ENCODE measurements around the gene ANKH.

The ANKH gene

GRCh38 chr5:14727428-14727865, 144.1 kb downstream of the ANKH start:
- no CpG with 5 or more reads among the region's 7 CpGs for WGBS (ENCODE audit: extremely low coverage, insufficient coverage, insufficient read length)
- no peak overlapping the region for H3K23ac ChIP-seq (ENCODE audit: low read length)

GRCh38 chr5:14726066-14726838, 145.3 kb downstream of the ANKH start:
- Histone ChIP-seq H2BK120ac (ENCODE audit: insufficient read depth, low read length, poor library complexity) (no peak overlapping the region), H3K27me3 (ENCODE audit: insufficient read depth, low read length) (no peaks in the 10 kb centered on the region), H3K79me1 (ENCODE audit: low read length) (peaks cover 6% of the 10 kb centered on the region), H4K91ac (ENCODE audit: low read depth, low read length) (peak overlapping the region; percentile 20), H3K14ac (ENCODE audit: low read length) (peak overlapping the region; percentile 37), H2AFZ (ENCODE audit: insufficient read depth, low read length, poor library complexity) (no peak overlapping the region), H3K4me1 (ENCODE audit: control insufficient read depth in 1 of 2, insufficient read depth in 2 of 2, low read length in 2 of 2) (peaks cover 16 to 20% of the 10 kb centered on the region in 2 experiments), H3K18ac (ENCODE audit: low read length) (no peak overlapping the region), H3K4ac (ENCODE audit: low read depth, low read length) (no peak overlapping the region), H3K9me3 (ENCODE audit: insufficient read depth, low read depth, low read length) (no peaks in the 10 kb centered on the region), H4K8ac (ENCODE audit: low read depth, low read length) (no peak overlapping the region), H3K9ac (ENCODE audit: low read length) (no peak overlapping the region), H2BK12ac (ENCODE audit: low read length) (peak overlapping the region; percentile 46), H3K27ac (ENCODE audit: low read depth, low read length) (no peak overlapping the region), H3K4me3 (ENCODE audit: low read depth, low read length) (no peak overlapping the region), H3K36me3 (ENCODE audit: control insufficient read depth in 1 of 2, insufficient read depth in 2 of 2, low read length in 2 of 2) (peaks cover 0 to 4% of the 10 kb centered on the region in 2 experiments), H2BK5ac (ENCODE audit: low read depth, low read length, poor library complexity) (no peak overlapping the region), H4K12ac (ENCODE audit: low read depth, low read length) (no peak overlapping the region), H3K4me2 (ENCODE audit: low read length) (peak overlapping the region; percentile 26), H2AK5ac (ENCODE audit: low read length) (no peak overlapping the region), H3K23ac (ENCODE audit: low read length) (no peak overlapping the region), H3K79me2 (ENCODE audit: control insufficient read depth, insufficient read depth, low read length, poor library complexity) (no peaks in the 10 kb centered on the region)
- peak; percentile 83 to 92 for DNase-seq
- WGBS (ENCODE audit: extremely low coverage, insufficient coverage, insufficient read length) = no CpG with 5 or more reads among the region's 14 CpGs

More at GRCh38 chr5:14727428-14727865, 144.1 kb downstream of the ANKH start:
- Histone ChIP-seq H4K12ac (ENCODE audit: low read depth, low read length) (no peak overlapping the region), H3K14ac (ENCODE audit: low read length) (no peak overlapping the region), H3K79me1 (ENCODE audit: low read length) (peaks cover 6% of the 10 kb centered on the region), H2BK5ac (ENCODE audit: low read depth, low read length, poor library complexity) (no peak overlapping the region), H2BK120ac (ENCODE audit: insufficient read depth, low read length, poor library complexity) (no peak overlapping the region), H2AFZ (ENCODE audit: insufficient read depth, low read length, poor library complexity) (no peak overlapping the region), H3K36me3 (ENCODE audit: control insufficient read depth in 1 of 2, insufficient read depth in 2 of 2, low read length in 2 of 2) (peaks cover 0 to 4% of the 10 kb centered on the region in 2 experiments), H3K4ac (ENCODE audit: low read depth, low read length) (no peak overlapping the region), H3K18ac (ENCODE audit: low read length) (no peak overlapping the region), H4K8ac (ENCODE audit: low read depth, low read length) (no peak overlapping the region), H3K9ac (ENCODE audit: low read length) (no peak overlapping the region), H2AK5ac (ENCODE audit: low read length) (no peak overlapping the region), H3K79me2 (ENCODE audit: control insufficient read depth, insufficient read depth, low read length, poor library complexity) (no peaks in the 10 kb centered on the region), H4K91ac (ENCODE audit: low read depth, low read length) (no peak overlapping the region), H3K4me3 (ENCODE audit: low read depth, low read length) (no peak overlapping the region), H3K9me3 (ENCODE audit: insufficient read depth, low read depth, low read length) (no peaks in the 10 kb centered on the region), H3K27me3 (ENCODE audit: insufficient read depth, low read length) (no peaks in the 10 kb centered on the region), H3K4me2 (ENCODE audit: low read length) (no peak overlapping the region), H3K4me1 (ENCODE audit: control insufficient read depth in 1 of 2, insufficient read depth in 2 of 2, low read length in 2 of 2) (peaks cover 16 to 20% of the 10 kb centered on the region in 2 experiments), H2BK12ac (ENCODE audit: low read length) (no peak overlapping the region), H3K27ac (ENCODE audit: low read depth, low read length) (no peak overlapping the region)
- DNase-seq = peak; percentile 63 to 91

GRCh38 chr5:14724633-14725032, 146.9 kb downstream of the ANKH start:
- H4K91ac ChIP-seq (ENCODE audit: low read depth, low read length) = no peak overlapping the region
- H4K12ac ChIP-seq (ENCODE audit: low read depth, low read length) = no peak overlapping the region
- H3K4me3 ChIP-seq (ENCODE audit: low read depth, low read length) = no peak overlapping the region
- no peaks in the 10 kb centered on the region for H3K36me3 ChIP-seq (ENCODE audit: control insufficient read depth in 1 of 2, insufficient read depth in 2 of 2, low read length in 2 of 2)
- peaks cover 19 to 20% of the 10 kb centered on the region in 2 experiments for H3K4me1 ChIP-seq (ENCODE audit: control insufficient read depth in 1 of 2, insufficient read depth in 2 of 2, low read length in 2 of 2)
- H3K9ac ChIP-seq (ENCODE audit: low read length) = no peak overlapping the region
- no peaks in the 10 kb centered on the region for H3K79me2 ChIP-seq (ENCODE audit: control insufficient read depth, insufficient read depth, low read length, poor library complexity)
- H2AFZ ChIP-seq (ENCODE audit: insufficient read depth, low read length, poor library complexity) = no peak overlapping the region
- no peak overlapping the region for H3K23ac ChIP-seq (ENCODE audit: low read length)
- no peak overlapping the region for H2BK120ac ChIP-seq (ENCODE audit: insufficient read depth, low read length, poor library complexity)
- no peak overlapping the region for H3K18ac ChIP-seq (ENCODE audit: low read length)
- H2BK5ac ChIP-seq (ENCODE audit: low read depth, low read length, poor library complexity) = no peak overlapping the region
- H3K14ac ChIP-seq (ENCODE audit: low read length) = no peak overlapping the region
- H3K79me1 ChIP-seq (ENCODE audit: low read length) = peaks cover 6% of the 10 kb centered on the region
- H3K4me2 ChIP-seq (ENCODE audit: low read length) = no peak overlapping the region
- no peaks in the 10 kb centered on the region for H3K27me3 ChIP-seq (ENCODE audit: insufficient read depth, low read length)
- H2AK5ac ChIP-seq (ENCODE audit: low read length) = no peak overlapping the region
- no peak overlapping the region for H4K8ac ChIP-seq (ENCODE audit: low read depth, low read length)
- no peak for DNase-seq
- no peak overlapping the region for H3K27ac ChIP-seq (ENCODE audit: low read depth, low read length)
- WGBS (ENCODE audit: extremely low coverage, insufficient coverage, insufficient read length) = no CpG with 5 or more reads among the region's 10 CpGs
- H2BK12ac ChIP-seq (ENCODE audit: low read length) = no peak overlapping the region
- no peak overlapping the region for H3K4ac ChIP-seq (ENCODE audit: low read depth, low read length)
- no peaks in the 10 kb centered on the region for H3K9me3 ChIP-seq (ENCODE audit: insufficient read depth, low read depth, low read length)

GRCh38 chr5:14723701-14724132, 147.9 kb downstream of the ANKH start:
- H3K79me2 ChIP-seq (ENCODE audit: control insufficient read depth, insufficient read depth, low read length, poor library complexity) = no peaks in the 10 kb centered on the region
- H2BK12ac ChIP-seq (ENCODE audit: low read length) = no peak overlapping the region
- H3K4me3 ChIP-seq (ENCODE audit: low read depth, low read length) = no peak overlapping the region
- H3K4me2 ChIP-seq (ENCODE audit: low read length) = no peak overlapping the region
- H3K23ac ChIP-seq (ENCODE audit: low read length) = no peak overlapping the region
- H3K79me1 ChIP-seq (ENCODE audit: low read length) = peaks cover 5% of the 10 kb centered on the region
- no peak overlapping the region for H2AFZ ChIP-seq (ENCODE audit: insufficient read depth, low read length, poor library complexity)
- H2BK5ac ChIP-seq (ENCODE audit: low read depth, low read length, poor library complexity) = no peak overlapping the region
- H3K27me3 ChIP-seq (ENCODE audit: insufficient read depth, low read length) = no peaks in the 10 kb centered on the region
- peak in 1 of 2 donors; percentile 29 for DNase-seq
- H3K36me3 ChIP-seq (ENCODE audit: control insufficient read depth in 1 of 2, insufficient read depth in 2 of 2, low read length in 2 of 2) = no peaks in the 10 kb centered on the region
- no peak overlapping the region for H3K14ac ChIP-seq (ENCODE audit: low read length)
- H3K4me1 ChIP-seq (ENCODE audit: control insufficient read depth in 1 of 2, insufficient read depth in 2 of 2, low read length in 2 of 2) = peaks cover 18 to 19% of the 10 kb centered on the region in 2 experiments
- H3K4ac ChIP-seq (ENCODE audit: low read depth, low read length) = no peak overlapping the region
- no peak overlapping the region for H4K8ac ChIP-seq (ENCODE audit: low read depth, low read length)
- no peak overlapping the region for H4K91ac ChIP-seq (ENCODE audit: low read depth, low read length)
- no peak overlapping the region for H2BK120ac ChIP-seq (ENCODE audit: insufficient read depth, low read length, poor library complexity)
- H2AK5ac ChIP-seq (ENCODE audit: low read length) = no peak overlapping the region
- no peak overlapping the region for H3K27ac ChIP-seq (ENCODE audit: low read depth, low read length)
- no CpG with 5 or more reads among the region's 4 CpGs for WGBS (ENCODE audit: extremely low coverage, insufficient coverage, insufficient read length)
- no peak overlapping the region for H4K12ac ChIP-seq (ENCODE audit: low read depth, low read length)
- H3K9ac ChIP-seq (ENCODE audit: low read length) = no peak overlapping the region
- H3K9me3 ChIP-seq (ENCODE audit: insufficient read depth, low read depth, low read length) = no peaks in the 10 kb centered on the region
- H3K18ac ChIP-seq (ENCODE audit: low read length) = no peak overlapping the region
